Measurements from ENCODE around the gene HSD17B2.

The HSD17B2 gene

DNA sequence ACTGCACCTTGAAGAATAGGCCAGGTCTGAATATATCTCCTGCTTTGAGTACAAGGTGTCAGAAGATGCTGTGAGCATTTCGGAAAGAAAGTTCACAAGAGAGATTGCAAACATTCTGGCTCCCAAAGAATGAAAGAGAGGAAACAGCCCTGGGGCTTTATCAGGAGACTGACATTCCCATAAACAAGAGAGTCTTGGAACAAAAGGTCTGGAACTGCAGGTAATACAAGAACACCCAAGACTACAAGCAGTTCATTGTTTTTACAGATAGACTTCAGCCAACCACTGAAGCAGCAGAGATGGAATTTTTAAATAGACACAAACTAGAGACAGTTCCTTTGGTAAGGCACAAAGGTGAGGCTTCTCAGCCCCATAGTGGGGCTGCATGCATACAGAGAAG, 14.4 kb downstream of the HSD17B2 start:
- no peak for DNase-seq (ENCODE audit: low spot score)

DNA sequence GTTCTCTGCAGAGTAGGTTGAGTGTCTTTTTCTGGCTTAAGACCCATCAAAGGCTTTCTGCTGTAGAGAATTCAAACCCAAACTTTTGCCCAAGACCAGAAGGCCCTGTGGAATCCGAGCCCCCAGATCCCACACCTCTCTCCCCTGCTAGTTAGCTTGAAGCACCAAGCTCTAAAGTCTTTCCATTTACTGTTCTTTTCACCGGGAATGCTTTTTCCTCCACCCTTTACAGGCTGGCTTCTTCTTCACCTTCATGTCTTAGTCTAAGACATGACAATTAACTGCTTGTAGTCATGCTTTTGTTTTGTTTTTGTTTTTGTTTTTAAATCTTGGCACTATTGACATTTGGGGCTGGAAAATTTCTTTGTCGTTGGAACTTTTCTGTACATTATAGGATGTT, 15.5 kb downstream of the HSD17B2 start:
- DNase-seq (ENCODE audit: low spot score) = no peak

- no peak for DNase-seq (ENCODE audit: low spot score)
These were observed 15.9 kb downstream of the HSD17B2 start for GRCh38 chr16:82050909-82051357.

DNA sequence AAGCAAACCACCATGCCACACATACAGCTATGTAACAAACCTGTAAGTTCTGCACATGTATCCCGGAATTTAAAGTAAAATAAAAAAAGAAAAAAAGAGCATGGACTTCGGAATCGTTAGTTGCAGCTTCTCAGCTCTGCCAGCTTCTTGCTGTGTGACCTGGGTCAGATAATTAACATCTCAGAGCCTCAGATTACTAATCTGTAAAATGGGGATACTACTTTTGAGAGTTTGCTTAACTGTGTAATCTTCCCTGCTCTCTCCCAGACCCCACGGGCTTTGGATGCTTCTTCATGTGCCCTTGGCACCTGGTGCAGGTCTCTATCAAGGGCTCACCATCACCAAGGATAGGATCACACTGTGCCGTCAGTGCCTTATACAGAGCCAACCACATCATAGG, 16.6 kb downstream of the HSD17B2 start:
- DNase-seq (ENCODE audit: low spot score) = no peak

- DNase-seq (ENCODE audit: low spot score) = no peak
These were observed 20.1 kb downstream of the HSD17B2 start for GRCh38 chr16:82055117-82055516.

DNA sequence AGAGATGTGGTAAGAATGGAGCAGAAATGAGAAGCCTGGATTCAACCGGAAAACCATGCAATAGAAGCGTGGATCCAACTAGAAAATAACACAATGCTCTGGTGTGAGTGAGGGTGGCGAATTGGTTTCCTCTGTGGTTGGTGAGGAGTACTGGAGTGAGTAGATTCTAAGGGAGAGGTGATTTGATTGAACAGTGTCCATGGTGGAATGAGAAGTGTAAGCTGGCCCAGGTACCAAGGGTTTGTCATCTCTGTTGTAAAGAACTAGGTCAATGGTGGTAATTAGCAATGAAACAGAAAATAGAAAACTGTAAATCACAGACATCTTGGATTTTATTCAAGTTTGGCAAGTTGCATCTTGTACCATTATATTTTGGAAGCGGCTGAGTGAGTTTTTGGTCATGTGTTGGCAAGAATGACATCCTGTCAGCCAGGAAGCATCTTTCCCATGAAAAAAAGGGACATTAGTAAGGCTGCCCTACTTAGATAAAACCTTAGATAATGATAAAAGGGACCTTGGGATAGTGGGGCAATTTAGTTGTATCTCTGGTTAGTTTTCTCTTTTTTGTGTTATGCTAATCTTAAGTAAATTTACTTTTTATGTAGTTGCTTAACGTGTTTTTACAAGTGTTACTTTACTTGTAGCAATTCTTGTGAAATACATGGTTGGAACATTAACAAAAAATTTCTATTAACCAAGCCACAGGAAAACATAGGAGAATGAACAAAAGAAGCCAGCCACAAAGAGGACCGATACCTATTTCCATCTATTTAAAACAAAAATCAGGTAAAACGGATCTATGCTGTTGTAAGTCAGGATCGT, 20.9 kb downstream of the HSD17B2 start:
- no peak for DNase-seq (ENCODE audit: low spot score)

DNA sequence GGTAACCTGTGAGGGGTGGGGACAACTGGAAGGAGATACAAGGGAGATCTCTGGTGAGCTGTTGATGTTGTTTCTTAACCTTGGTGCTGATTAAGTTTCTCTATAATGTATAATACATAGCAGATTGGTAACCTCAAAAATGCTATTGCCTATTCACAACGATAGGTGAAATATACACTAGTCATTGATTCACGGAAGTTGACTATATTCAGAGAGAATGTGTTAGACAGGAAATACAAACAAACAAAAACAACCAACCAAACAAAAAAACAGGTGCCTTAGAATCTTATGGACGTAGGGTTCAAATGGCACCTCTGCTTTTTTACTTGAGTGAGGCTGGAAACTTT, 21.5 kb downstream of the HSD17B2 start:
- DNase-seq (ENCODE audit: low spot score) = no peak

DNA sequence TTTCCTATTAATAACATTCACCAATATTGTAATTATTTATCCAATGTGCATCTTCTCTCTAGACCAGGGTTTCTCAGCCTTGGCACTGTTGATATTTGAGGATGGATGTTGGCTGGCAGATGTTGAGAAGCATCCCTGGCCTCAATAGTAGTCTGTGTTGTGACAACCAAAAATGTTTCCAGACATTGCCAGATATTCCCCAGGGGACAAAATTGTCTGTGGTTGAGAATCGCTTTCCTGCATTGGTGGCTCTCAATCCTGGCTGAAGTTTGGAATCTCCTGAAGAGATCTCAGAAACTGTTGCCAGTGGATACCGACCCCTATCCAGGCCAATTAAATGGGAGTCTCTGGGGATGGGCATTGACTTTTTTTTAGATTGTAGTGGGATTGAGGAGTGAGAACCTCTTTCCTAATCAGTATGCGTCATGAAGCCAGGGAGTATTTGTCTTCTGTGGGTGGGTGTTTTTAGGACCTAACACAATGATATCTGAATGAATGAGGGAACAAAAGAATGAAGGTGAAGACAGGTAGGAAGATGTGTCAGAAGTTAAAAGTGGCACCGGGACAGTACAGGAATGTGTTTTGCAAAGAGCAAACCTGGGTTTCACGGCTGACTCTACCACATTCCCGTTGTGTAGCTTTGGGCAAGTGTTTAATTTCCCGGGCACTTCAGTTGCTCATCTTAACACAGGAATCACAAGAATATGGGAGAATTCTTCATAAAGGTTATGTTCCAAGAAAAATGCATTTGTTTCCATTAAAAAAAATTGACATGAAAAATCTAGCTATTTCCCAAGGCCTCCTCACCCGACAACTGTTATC, 24.3 kb downstream of the HSD17B2 start:
- no peak for DNase-seq (ENCODE audit: low spot score)

DNA sequence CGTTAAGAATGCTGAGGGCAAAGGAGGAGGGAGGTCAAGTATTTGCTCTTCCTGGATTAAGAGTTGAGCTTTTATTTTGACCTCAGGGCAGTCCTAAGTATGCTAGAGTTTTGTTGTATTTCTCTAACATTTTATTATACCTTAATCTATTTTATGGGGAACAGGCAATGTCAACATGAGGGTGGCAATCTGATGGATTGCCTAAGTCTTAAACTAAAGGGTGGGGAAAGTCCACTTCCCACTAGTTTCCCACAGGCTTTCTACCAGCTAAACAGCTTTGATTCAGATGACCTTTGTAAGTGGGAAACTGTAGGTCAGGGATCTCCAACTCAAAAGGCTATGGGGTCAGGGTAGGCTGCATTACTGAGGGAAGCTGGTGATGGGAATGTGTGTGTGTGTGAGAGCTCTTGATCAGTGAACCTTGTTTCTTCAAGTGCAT, 24.9 kb downstream of the HSD17B2 start:
- DNase-seq (ENCODE audit: low spot score) = no peak

DNA sequence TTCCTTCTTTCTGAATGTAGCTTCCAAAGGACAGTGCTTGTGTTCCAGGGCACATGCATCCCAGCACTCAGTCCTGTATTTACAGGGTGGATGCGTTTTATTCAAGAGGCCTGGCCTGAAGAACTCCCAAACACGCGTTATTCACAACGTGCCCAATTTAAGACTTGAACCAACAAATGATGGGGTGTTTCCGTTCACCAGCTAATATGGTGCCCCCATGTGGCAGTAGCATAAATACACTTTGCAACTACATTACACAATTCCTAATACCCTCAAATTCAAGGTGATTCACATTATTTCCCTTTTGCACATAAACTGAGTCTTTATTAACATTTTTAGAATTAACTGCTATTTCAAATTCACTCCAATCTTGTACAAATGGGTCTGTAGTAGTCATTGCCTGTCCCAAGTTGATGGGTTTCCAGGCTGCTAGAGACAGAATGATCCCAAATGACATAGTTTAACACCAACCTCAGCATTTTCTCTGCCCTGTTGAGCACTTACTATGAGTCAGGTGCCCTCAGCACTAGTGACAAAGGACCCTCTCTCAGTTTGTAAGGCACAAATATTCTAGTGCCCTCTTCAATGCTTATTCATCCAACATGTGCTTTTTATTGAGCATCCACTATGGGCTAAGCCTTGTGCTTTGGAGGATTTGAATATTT, 26.9 kb downstream of the HSD17B2 start:
- peak; percentile 41 for DNase-seq (ENCODE audit: low spot score)

GRCh38 chr16:82062645-82063058, 27.6 kb downstream of the HSD17B2 start:
- DNase-seq (ENCODE audit: low spot score) = no peak

GRCh38 chr16:82063456-82064082, 28.5 kb downstream of the HSD17B2 start:
- no peak for DNase-seq (ENCODE audit: low spot score)

- DNase-seq (ENCODE audit: low spot score) = no peak
These were observed 32.2 kb downstream of the HSD17B2 start for GRCh38 chr16:82067042-82067803.

DNA sequence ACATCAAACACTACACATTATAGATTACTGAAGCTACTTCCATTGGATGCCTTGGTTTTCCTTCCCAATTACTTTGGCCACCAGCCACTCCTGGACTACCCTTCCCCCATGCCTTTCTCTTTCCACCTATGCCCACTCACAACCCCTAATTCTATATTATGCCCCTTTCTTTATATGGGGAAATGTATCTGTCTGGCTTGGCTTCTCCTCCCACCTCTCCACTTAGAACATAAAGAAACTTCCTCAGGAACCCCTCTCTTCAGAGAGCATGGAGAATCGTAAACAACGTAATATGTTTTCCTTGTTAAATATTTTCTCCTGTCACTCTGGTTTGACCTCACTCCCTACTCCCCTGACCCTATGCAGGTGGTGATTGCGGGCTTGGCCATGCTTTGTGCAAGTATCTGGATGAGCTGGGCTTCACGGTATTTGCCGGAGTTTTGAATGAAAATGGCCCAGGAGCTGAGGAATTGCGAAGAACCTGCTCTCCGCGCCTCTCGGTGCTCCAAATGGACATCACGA, 32.8 kb downstream of the HSD17B2 start:
- no peak for DNase-seq (ENCODE audit: low spot score)

- DNase-seq (ENCODE audit: low spot score) = peak; percentile 80
These were observed 35.8 kb downstream of the HSD17B2 start for GRCh38 chr16:82070656-82071369.

- DNase-seq (ENCODE audit: low spot score) = no peak
These were observed 36.4 kb downstream of the HSD17B2 start for GRCh38 chr16:82071421-82071820.

DNA sequence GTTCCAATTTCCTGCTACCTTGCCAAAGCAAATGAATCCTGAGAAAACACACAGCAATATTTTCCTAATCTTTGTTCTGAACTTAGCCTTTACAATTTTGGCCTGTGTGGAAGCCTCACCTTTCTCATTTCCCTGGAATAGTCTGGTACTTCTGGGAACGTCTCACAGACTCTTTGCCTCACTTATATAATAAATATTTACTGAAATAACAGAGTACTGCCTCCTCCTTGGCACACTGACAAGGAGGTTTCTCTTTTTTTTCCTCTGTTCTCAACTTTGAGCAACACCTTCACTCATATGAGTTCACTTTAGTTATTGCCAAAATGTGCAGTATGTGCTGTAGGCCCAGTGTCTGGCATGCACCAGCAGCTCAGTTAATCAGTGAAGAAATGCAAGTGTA, 37.3 kb downstream of the HSD17B2 start:
- DNase-seq (ENCODE audit: low spot score) = no peak

GRCh38 chr16:82074019-82074558, 39.0 kb downstream of the HSD17B2 start:
- no peak for DNase-seq (ENCODE audit: low spot score)

GRCh38 chr16:82078125-82078524, 43.1 kb downstream of the HSD17B2 start:
- no peak for DNase-seq (ENCODE audit: low spot score)

GRCh38 chr16:82079892-82080291, 44.8 kb downstream of the HSD17B2 start:
- DNase-seq (ENCODE audit: low spot score) = no peak
